Measurements from ENCODE around the gene C1orf35.

DNA sequence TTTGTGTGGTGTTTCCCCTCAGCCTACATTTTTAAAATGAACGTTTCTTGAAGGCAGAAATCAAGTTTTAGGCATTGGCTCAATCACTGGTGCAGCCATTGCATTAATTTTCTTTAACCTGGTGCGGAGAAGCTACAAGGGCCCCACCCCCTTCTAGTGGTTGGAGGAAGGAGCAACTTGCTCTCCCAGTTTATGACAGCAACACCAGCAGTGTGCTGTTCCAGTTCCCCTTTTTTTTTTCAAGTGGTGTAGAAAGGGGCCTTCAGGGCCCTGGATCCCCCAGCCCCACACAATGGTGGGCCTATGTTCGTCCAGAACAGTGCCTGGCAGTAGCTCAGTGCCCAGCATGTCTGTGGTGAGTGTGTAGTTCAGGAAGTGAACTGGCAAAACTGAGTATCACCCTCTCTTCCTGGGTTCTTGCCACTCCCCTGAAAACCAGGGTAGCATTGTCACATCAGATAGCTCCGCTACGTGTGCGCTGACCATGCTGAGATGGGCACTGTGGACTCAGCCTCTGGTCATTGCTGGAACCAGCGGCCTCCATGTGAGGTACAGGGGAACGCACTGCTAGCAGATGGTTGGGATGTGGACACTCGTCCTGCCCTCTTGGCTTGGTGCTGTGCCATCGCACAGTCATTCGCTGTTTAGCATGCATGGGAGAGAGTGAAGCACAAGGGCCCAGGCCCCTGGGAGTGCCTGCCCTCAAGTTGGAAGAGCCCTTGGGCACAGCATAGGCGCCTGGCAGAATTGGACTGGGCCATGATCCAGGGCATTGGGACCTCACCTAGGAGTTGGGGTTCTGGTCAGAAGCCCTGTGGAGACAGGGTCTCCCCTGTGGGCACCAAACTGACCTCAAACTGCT, 13.4 kb downstream of the C1orf35 start:
- no peak for TF ChIP-seq GABPA (IDR thresholded peaks at IDR 0.05 in 1 of 2, conservative IDR thresholded peaks at IDR 0.05 in 1 of 2)
- TF ChIP-seq CTCF (IDR thresholded peaks at IDR 0.05; ENCODE audit: low read depth, low read length, missing input control): no peak
- TF ChIP-seq, protein P1, sequence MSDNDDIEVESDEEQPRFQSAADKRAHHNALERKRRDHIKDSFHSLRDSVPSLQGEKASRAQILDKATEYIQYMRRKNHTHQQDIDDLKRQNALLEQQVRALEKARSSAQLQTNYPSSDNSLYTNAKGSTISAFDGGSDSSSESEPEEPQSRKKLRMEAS (IDR thresholded peaks at IDR 0.05): no peak
- no peak for TF ChIP-seq RAD21 (IDR thresholded peaks at IDR 0.05)
- no peak for TF ChIP-seq EGR1 (IDR thresholded peaks at IDR 0.05; ENCODE audit: low read depth in 2 of 2)
- TF ChIP-seq TAF1 (conservative IDR thresholded peaks at IDR 0.05): no peak

All from liver (tissue), 3 donors.